Left ventricle myocardium inferior (tissue), 1 donor: ENCODE data around the gene RPUSD4. TPM values are rescaled to one million over a fixed set of nuclear protein-coding genes. Genes with fewer than 3 reads are reported as not detected.

Source experiments
- DNase-seq: peaks from one replicate; pipeline ENCODE4 v3.0.0-alpha.2; 2020
- H3K27ac ChIP-seq: fragments of 200-600 bp; replicated peaks from 2 replicates; pipeline ENCODE4 v1.8.0; 2021
- H3K27me3 ChIP-seq: fragments of 200-600 bp; 2 replicates; pipeline ENCODE4 v1.8.0; 2021; ENCODE audit warnings: low read depth
- H3K36me3 ChIP-seq: fragments of 200-600 bp; 2 replicates; pipeline ENCODE4 v1.8.0; 2021
- H3K4me1 ChIP-seq: fragments of 200-600 bp; 2 replicates; pipeline ENCODE4 v1.8.0; 2021
- H3K4me3 ChIP-seq: fragments of 200-600 bp; 2 replicates; pipeline ENCODE4 v1.8.0; 2021; ENCODE audit warnings: mild to moderate bottlenecking, moderate library complexity
- H3K9me3 ChIP-seq: fragments of 200-600 bp; replicated peaks from 2 replicates; pipeline ENCODE4 v1.8.0; 2021
- intact Hi-C: fragments of 100-400 bp; cut with micrococcal nuclease; formaldehyde crosslinking; loops from one replicate; pipeline ENCODE4 v1.11.0; 2022
- total RNA-seq: library from RNA; stranded (reverse); fragmentation: NEBNext Ultra II Directional; extraction: Animal tissue kit (Norgen Biotek cat#: 25700); gene quantifications from one replicate; pipeline ENCODE4 v1.2.1, GENCODE V29; 2021
- TF ChIP-seq, protein P1 (sequence below): fragments of 200-600 bp; IDR thresholded peaks from 2 replicates; pipeline ENCODE4 v1.8.0; 2021; ENCODE audit warnings: antibody characterized with exemption, mild to moderate bottlenecking, borderline replicate concordance
- donor health status: DM: no; HTN: yes; CAD: no; lungs with severe emphysema.

Gene RPUSD4
- total RNA-seq, 1 donor from 2014 or later, result 37.6 TPM

DNA sequence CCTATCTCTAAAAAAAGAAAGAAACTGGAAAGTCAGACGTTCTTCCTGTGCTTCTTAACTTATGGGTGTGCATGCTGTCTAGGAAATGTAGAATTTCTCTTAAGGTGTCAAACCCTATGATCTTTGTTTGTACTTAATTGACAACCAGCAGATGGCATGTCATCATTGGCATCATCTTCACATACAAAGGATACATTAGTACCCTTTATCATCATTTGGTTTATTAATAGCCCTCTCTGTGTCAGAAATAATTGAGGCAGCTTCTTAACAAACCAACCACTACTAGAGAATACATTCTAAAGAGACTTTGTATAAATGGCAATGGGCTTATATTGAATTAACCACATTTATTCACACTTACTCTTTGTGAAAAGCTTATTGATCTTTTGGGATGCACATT lies 43.4 kb upstream of the RPUSD4 start:
- Histone ChIP-seq H3K9me3 (no peaks in the 10 kb centered on the region), H3K27me3 (no peaks in the 10 kb centered on the region), H3K36me3 (peaks cover 59% of the 10 kb centered on the region), H3K4me1 (peaks cover 8% of the 10 kb centered on the region), H3K27ac (no peak overlapping the region), H3K4me3 (no peak overlapping the region)
- TF ChIP-seq, protein P1, sequence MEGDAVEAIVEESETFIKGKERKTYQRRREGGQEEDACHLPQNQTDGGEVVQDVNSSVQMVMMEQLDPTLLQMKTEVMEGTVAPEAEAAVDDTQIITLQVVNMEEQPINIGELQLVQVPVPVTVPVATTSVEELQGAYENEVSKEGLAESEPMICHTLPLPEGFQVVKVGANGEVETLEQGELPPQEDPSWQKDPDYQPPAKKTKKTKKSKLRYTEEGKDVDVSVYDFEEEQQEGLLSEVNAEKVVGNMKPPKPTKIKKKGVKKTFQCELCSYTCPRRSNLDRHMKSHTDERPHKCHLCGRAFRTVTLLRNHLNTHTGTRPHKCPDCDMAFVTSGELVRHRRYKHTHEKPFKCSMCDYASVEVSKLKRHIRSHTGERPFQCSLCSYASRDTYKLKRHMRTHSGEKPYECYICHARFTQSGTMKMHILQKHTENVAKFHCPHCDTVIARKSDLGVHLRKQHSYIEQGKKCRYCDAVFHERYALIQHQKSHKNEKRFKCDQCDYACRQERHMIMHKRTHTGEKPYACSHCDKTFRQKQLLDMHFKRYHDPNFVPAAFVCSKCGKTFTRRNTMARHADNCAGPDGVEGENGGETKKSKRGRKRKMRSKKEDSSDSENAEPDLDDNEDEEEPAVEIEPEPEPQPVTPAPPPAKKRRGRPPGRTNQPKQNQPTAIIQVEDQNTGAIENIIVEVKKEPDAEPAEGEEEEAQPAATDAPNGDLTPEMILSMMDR, result no peak
- intact Hi-C loops, result no loop called here
- DNase-seq, result no peak

- intact Hi-C loops, result no loop called here
- Histone ChIP-seq H3K9me3 (no peaks in the 10 kb centered on the region), H3K4me3 (no peak overlapping the region), H3K27me3 (no peaks in the 10 kb centered on the region), H3K27ac (no peak overlapping the region), H3K4me1 (peaks cover 8% of the 10 kb centered on the region), H3K36me3 (peaks cover 69% of the 10 kb centered on the region)
- no peak for DNase-seq
- TF ChIP-seq, protein P1, result no peak
Measured at GRCh38 chr11:126253265-126253664, 41.8 kb upstream of the RPUSD4 start.

- H3K4me1 ChIP-seq, result no peaks in the 10 kb centered on the region
- H3K27ac ChIP-seq, result no peak overlapping the region
- H3K9me3 ChIP-seq, result no peaks in the 10 kb centered on the region
- TF ChIP-seq, protein P1, result no peak
- H3K4me3 ChIP-seq, result no peak overlapping the region
- peaks cover 73% of the 10 kb centered on the region for H3K36me3 ChIP-seq
- DNase-seq, result no peak
- intact Hi-C loops, result no loop called here
- no peaks in the 10 kb centered on the region for H3K27me3 ChIP-seq
Measured at GRCh38 chr11:126246636-126247035, 35.2 kb upstream of the RPUSD4 start.

GRCh38 chr11:126233391-126233790 lies 21.9 kb upstream of the RPUSD4 start:
- H3K36me3 ChIP-seq, result peaks cover 24% of the 10 kb centered on the region
- intact Hi-C loops, result no loop called here

GRCh38 chr11:126232683-126233082 lies 21.2 kb upstream of the RPUSD4 start:
- no peak overlapping the region for H3K27ac ChIP-seq
- H3K27me3 ChIP-seq, result no peaks in the 10 kb centered on the region
- H3K9me3 ChIP-seq, result no peaks in the 10 kb centered on the region
- TF ChIP-seq, protein P1, result no peak
- intact Hi-C loops, result no loop called here
- DNase-seq, result no peak
- H3K4me1 ChIP-seq, result peaks cover 30% of the 10 kb centered on the region
- no peak overlapping the region for H3K4me3 ChIP-seq
- H3K36me3 ChIP-seq, result peaks cover 17% of the 10 kb centered on the region

More at GRCh38 chr11:126233391-126233790, 21.9 kb upstream of the RPUSD4 start:
- Histone ChIP-seq H3K27me3 (no peaks in the 10 kb centered on the region), H3K4me3 (no peak overlapping the region), H3K27ac (no peak overlapping the region), H3K9me3 (no peaks in the 10 kb centered on the region), H3K4me1 (peaks cover 30% of the 10 kb centered on the region)
- DNase-seq, result no peak
- TF ChIP-seq, protein P1, result no peak
